Posterior cingulate gyrus (tissue), 11 donors: ENCODE results near the gene AHRR.

Experiments
- DNase-seq, 10 donors: peaks; one replicate each; pipeline versions ENCODE4 v3.0.0 to v3.0.0-alpha.2; 2020 to 2021; ENCODE audit warnings: mixed read lengths in 3 of 10
- intact Hi-C: fragments of 100-400 bp; cut with DNase I; formaldehyde crosslinking; loops from one replicate; pipeline ENCODE4 v1.15.1; 2023

Gene AHRR

GRCh38 chr5:445591-445990 lies 124.1 kb downstream of the AHRR start:
- peak in 3 of 10 donors; percentile 20 to 65 (median 56) for DNase-seq
- intact Hi-C loops, result loop anchor here (5.0 kb wide), 1 partner anchor 457 kb away; no protein-coding TSS in a partner anchor

GRCh38 chr5:446066-446882 lies 124.8 kb downstream of the AHRR start:
- DNase-seq, result peak in 4 of 10 donors; percentile 13 to 54 (median 38)
- intact Hi-C loops, result loop anchor here (5.0 kb wide), 1 partner anchor 456 kb away; no protein-coding TSS in a partner anchor

GRCh38 chr5:446883-447263 lies 125.4 kb downstream of the AHRR start:
- peak in 4 of 10 donors; percentile 6 to 37 (median 30) for DNase-seq
- intact Hi-C loops, result loop anchor here (5.0 kb wide), 1 partner anchor 455 kb away; no protein-coding TSS in a partner anchor

GRCh38 chr5:447501-447900 lies 126.0 kb downstream of the AHRR start:
- peak in 4 of 10 donors; percentile 8 to 85 (median 74) for DNase-seq
- intact Hi-C loops, result loop anchor here (5.0 kb wide), 1 partner anchor 455 kb away; no protein-coding TSS in a partner anchor

- intact Hi-C loops, result loop anchor here (5.0 kb wide), 1 partner anchor 454 kb away; no protein-coding TSS in a partner anchor
- DNase-seq, result peak in 9 of 10 donors; percentile 36 to 93 (median 59)
These were observed 126.7 kb downstream of the AHRR start for GRCh38 chr5:448061-448765.

GRCh38 chr5:448766-449090 lies 127.2 kb downstream of the AHRR start:
- DNase-seq, result peak in 3 of 10 donors; percentile 62 to 88 (median 74)

GRCh38 chr5:449151-449550 lies 127.6 kb downstream of the AHRR start:
- DNase-seq, result peak in 2 of 10 donors; percentile 16 to 22
- intact Hi-C loops, result loop anchor here (5.0 kb wide), 1 partner anchor 453 kb away; no protein-coding TSS in a partner anchor

More at GRCh38 chr5:448766-449090, 127.2 kb downstream of the AHRR start:
- intact Hi-C loops, result loop anchor here (5.0 kb wide), 1 partner anchor 454 kb away; no protein-coding TSS in a partner anchor

- intact Hi-C loops, result no loop called here
- no peak for DNase-seq
These were observed 130.3 kb downstream of the AHRR start for GRCh38 chr5:451587-452458.

GRCh38 chr5:452978-453710 lies 131.6 kb downstream of the AHRR start:
- DNase-seq, result peak in 2 of 10 donors; percentile 43 to 51
- intact Hi-C loops, result no loop called here

- peak in 2 of 10 donors; percentile 43 to 61 for DNase-seq
- intact Hi-C loops, result no loop called here
These were observed 132.4 kb downstream of the AHRR start for GRCh38 chr5:453725-454481.

- intact Hi-C loops, result no loop called here
- peak in 3 of 10 donors; percentile 45 to 73 (median 59) for DNase-seq
These were observed 133.4 kb downstream of the AHRR start for GRCh38 chr5:454936-455335.

GRCh38 chr5:455806-456205 lies 134.3 kb downstream of the AHRR start:
- intact Hi-C loops, result no loop called here
- DNase-seq, result peak in 2 of 10 donors; percentile 27 to 33

GRCh38 chr5:456351-457194 lies 135.1 kb downstream of the AHRR start:
- intact Hi-C loops, result no loop called here
- peak in 3 of 10 donors; percentile 54 to 76 (median 64) for DNase-seq

- peak in 2 of 10 donors; percentile 58 to 78 for DNase-seq
- intact Hi-C loops, result no loop called here
These were observed 135.9 kb downstream of the AHRR start for GRCh38 chr5:457195-457961.

GRCh38 chr5:458547-459353 lies 137.2 kb downstream of the AHRR start:
- peak in 2 of 10 donors; percentile 45 to 77 for DNase-seq

More at GRCh38 chr5:458547-459353, 137.2 kb downstream of the AHRR start:
- intact Hi-C loops, result no loop called here
